ENCODE data around the gene PYDC1. TPM values are rescaled to one million over a fixed set of nuclear protein-coding genes. Genes with fewer than 3 reads are reported as not detected.

Gene PYDC1
- total and polyA plus RNA-seq, 2 of the 13 experiments (the other 11 are each of a cell fraction or from before 2014, with no cell fraction given): not detected

- 0 out of 3 replicates have a peak, but pooled peaks have one; percentile 8 for TF ChIP-seq MXI1 (IDR thresholded peaks at IDR 0.05; ENCODE audit: borderline replicate concordance, low read depth, low read length)
- TF ChIP-seq, protein P1, sequence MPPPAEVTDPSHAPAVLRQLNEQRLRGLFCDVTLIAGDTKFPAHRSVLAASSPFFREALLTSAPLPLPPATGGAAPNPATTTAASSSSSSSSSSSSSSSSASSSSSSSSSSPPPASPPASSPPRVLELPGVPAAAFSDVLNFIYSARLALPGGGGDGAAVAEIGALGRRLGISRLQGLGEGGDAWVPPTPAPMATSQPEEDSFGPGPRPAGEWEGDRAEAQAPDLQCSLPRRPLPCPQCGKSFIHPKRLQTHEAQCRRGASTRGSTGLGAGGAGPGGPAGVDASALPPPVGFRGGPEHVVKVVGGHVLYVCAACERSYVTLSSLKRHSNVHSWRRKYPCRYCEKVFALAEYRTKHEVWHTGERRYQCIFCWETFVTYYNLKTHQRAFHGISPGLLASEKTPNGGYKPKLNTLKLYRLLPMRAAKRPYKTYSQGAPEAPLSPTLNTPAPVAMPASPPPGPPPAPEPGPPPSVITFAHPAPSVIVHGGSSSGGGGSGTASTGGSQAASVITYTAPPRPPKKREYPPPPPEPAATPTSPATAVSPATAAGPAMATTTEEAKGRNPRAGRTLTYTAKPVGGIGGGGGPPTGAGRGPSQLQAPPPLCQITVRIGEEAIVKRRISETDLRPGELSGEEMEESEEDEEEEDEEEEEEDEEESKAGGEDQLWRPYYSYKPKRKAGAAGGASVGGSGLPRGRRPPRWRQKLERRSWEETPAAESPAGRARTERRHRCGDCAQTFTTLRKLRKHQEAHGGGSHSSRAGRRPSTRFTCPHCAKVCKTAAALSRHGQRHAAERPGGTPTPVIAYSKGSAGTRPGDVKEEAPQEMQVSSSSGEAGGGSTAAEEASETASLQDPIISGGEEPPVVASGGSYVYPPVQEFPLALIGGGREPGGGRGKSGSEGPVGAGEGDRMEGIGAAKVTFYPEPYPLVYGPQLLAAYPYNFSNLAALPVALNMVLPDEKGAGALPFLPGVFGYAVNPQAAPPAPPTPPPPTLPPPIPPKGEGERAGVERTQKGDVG (CRISPR knock-in tag; IDR thresholded peaks at IDR 0.05; ENCODE audit: borderline replicate concordance): no peak
- TF ChIP-seq, protein P2, sequence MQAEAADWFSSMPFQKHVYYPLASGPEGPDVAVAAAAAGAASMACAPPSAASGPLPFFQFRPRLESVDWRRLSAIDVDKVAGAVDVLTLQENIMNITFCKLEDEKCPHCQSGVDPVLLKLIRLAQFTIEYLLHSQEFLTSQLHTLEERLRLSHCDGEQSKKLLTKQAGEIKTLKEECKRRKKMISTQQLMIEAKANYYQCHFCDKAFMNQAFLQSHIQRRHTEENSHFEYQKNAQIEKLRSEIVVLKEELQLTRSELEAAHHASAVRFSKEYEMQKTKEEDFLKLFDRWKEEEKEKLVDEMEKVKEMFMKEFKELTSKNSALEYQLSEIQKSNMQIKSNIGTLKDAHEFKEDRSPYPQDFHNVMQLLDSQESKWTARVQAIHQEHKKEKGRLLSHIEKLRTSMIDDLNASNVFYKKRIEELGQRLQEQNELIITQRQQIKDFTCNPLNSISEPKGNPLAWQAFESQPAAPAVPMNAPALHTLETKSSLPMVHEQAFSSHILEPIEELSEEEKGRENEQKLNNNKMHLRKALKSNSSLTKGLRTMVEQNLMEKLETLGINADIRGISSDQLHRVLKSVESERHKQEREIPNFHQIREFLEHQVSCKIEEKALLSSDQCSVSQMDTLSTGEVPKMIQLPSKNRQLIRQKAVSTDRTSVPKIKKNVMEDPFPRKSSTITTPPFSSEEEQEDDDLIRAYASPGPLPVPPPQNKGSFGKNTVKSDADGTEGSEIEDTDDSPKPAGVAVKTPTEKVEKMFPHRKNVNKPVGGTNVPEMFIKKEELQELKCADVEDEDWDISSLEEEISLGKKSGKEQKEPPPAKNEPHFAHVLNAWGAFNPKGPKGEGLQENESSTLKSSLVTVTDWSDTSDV (CRISPR knock-in tag; IDR thresholded peaks at IDR 0.05): 0 out of 2 replicates have a peak, but pooled peaks have one; percentile 11
- peak; percentile 68; the same call in 1 of the 2 replicates for TF ChIP-seq ZNF605 (CRISPR knock-in tag; IDR thresholded peaks at IDR 0.05)
- TF ChIP-seq, protein P3, sequence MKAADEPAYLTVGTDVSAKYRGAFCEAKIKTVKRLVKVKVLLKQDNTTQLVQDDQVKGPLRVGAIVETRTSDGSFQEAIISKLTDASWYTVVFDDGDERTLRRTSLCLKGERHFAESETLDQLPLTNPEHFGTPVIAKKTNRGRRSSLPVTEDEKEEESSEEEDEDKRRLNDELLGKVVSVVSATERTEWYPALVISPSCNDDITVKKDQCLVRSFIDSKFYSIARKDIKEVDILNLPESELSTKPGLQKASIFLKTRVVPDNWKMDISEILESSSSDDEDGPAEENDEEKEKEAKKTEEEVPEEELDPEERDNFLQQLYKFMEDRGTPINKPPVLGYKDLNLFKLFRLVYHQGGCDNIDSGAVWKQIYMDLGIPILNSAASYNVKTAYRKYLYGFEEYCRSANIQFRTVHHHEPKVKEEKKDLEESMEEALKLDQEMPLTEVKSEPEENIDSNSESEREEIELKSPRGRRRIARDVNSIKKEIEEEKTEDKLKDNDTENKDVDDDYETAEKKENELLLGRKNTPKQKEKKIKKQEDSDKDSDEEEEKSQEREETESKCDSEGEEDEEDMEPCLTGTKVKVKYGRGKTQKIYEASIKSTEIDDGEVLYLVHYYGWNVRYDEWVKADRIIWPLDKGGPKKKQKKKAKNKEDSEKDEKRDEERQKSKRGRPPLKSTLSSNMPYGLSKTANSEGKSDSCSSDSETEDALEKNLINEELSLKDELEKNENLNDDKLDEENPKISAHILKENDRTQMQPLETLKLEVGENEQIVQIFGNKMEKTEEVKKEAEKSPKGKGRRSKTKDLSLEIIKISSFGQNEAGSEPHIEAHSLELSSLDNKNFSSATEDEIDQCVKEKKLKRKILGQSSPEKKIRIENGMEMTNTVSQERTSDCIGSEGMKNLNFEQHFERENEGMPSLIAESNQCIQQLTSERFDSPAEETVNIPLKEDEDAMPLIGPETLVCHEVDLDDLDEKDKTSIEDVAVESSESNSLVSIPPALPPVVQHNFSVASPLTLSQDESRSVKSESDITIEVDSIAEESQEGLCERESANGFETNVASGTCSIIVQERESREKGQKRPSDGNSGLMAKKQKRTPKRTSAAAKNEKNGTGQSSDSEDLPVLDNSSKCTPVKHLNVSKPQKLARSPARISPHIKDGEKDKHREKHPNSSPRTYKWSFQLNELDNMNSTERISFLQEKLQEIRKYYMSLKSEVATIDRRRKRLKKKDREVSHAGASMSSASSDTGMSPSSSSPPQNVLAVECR (CRISPR knock-in tag; IDR thresholded peaks at IDR 0.05; ENCODE audit: borderline replicate concordance): peak; percentile 58
- 0 out of 2 replicates have a peak, but pooled peaks have one; percentile 9 for TF ChIP-seq ZMYM3 (CRISPR knock-in tag; IDR thresholded peaks at IDR 0.05)
- no peak for TF ChIP-seq ZNF513 (CRISPR knock-in tag; conservative IDR thresholded peaks at IDR 0.05)
- no peak for TF ChIP-seq ARHGAP35 (CRISPR knock-in tag; IDR thresholded peaks at IDR 0.05; ENCODE audit: borderline replicate concordance)
- TF ChIP-seq, protein P4, sequence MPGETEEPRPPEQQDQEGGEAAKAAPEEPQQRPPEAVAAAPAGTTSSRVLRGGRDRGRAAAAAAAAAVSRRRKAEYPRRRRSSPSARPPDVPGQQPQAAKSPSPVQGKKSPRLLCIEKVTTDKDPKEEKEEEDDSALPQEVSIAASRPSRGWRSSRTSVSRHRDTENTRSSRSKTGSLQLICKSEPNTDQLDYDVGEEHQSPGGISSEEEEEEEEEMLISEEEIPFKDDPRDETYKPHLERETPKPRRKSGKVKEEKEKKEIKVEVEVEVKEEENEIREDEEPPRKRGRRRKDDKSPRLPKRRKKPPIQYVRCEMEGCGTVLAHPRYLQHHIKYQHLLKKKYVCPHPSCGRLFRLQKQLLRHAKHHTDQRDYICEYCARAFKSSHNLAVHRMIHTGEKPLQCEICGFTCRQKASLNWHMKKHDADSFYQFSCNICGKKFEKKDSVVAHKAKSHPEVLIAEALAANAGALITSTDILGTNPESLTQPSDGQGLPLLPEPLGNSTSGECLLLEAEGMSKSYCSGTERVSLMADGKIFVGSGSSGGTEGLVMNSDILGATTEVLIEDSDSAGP (CRISPR knock-in tag; IDR thresholded peaks at IDR 0.05; ENCODE audit: borderline replicate concordance): peak; percentile 45; the same call in 1 of the 2 replicates
- no peak; the same call in 1 of the 2 replicates for TF ChIP-seq SPEN (CRISPR knock-in tag; IDR thresholded peaks at IDR 0.05; ENCODE audit: low read depth)
- TF ChIP-seq MXD1 (CRISPR knock-in tag; IDR thresholded peaks at IDR 0.05): 0 out of 2 replicates have a peak, but pooled peaks have one; percentile 23
Measured at GRCh38 chr16:31202414-31203375, 14.2 kb downstream of the PYDC1 start, which contains the start of gene PYCARD (continued).

Data from HepG2 (cell line).